HepG2 (cell line): ENCODE data around the gene ALDH3B1. TPM values are rescaled to one million over a fixed set of nuclear protein-coding genes. Genes with fewer than 3 reads are reported as not detected.

ENCODE experiments used
- MAFG ChIP-seq: sonication (generic); formaldehyde crosslinking; IDR thresholded peaks from 2 replicates; pipeline ENCODE4 v1.5.1; 2020; ENCODE audit warnings: mild to moderate bottlenecking, missing genetic modification reagents
- NFKBIZ ChIP-seq: IDR thresholded peaks from 2 replicates; pipeline ENCODE4 v1.6.1; 2018; ENCODE audit warnings: missing genetic modification reagents, missing compliant biosample characterization
- TP53 ChIP-seq: sonication (generic); formaldehyde crosslinking; conservative IDR thresholded peaks from 2 replicates; pipeline ENCODE4 v1.4.0; 2020; ENCODE audit warnings: missing genetic modification reagents
- WIZ ChIP-seq: sonication (generic); formaldehyde crosslinking; IDR thresholded peaks from 2 replicates; pipeline ENCODE4 v1.5.1; 2020; ENCODE audit warnings: mild to moderate bottlenecking, missing genetic modification reagents
- ZC3H13 ChIP-seq: sonication (generic); formaldehyde crosslinking; IDR thresholded peaks from 2 replicates; pipeline ENCODE4 v1.8.1; 2023; ENCODE audit warnings: mild to moderate bottlenecking, missing genetic modification reagents, moderate library complexity
- ZFP82 ChIP-seq: sonication (generic); formaldehyde crosslinking; IDR thresholded peaks from 2 replicates; pipeline ENCODE4 v1.5.1; 2020; ENCODE audit warnings: mild to moderate bottlenecking, missing genetic modification reagents, borderline replicate concordance
- ZNF264 ChIP-seq: sonication (generic); formaldehyde crosslinking; IDR thresholded peaks from 2 replicates; pipeline ENCODE4 v1.4.0; 2020; ENCODE audit warnings: missing genetic modification reagents
- ZNF670 ChIP-seq: sonication (generic); formaldehyde crosslinking; IDR thresholded peaks from 2 replicates; pipeline ENCODE4 v1.8.0; 2022; ENCODE audit warnings: mild to moderate bottlenecking, missing genetic modification reagents, borderline replicate concordance
- polyA plus RNA-seq, 8 experiments: library from polyadenylated mRNA; depleted of rRNA in 3 of 8; stranded (reverse) in 7 of 8; unstranded in 1 of 8; fragments of >200 nt; fragmentation: Illumina TruSeq in 4 of 8; extraction: Trizol in 4 of 8; gene quantifications; 2 replicates each; pipeline versions ENCODE4 v1.2.1 to v1.2.3, GENCODE V29; 2011 to 2016; ENCODE audit warnings: low read depth in 4 of 8, missing spikeins in 1 of 8, mixed read lengths in 1 of 8; ENCODE audit not compliant: insufficient read depth in 1 of 8
- total RNA-seq, 5 experiments: library from RNA; depleted of rRNA; stranded (reverse); fragments of >200 nt; fragmentation: Illumina TruSeq; extraction: Trizol; gene quantifications; 2 replicates each; pipeline ENCODE4 v1.2.3, GENCODE V29; 2016; ENCODE audit warnings: low read depth in 1 of 5
- TF ChIP-seq, protein P1 (sequence below): IDR thresholded peaks from 2 replicates; pipeline ENCODE4 v1.6.1; 2016; ENCODE audit warnings: low read depth, missing genetic modification reagents, missing compliant biosample characterization
- TF ChIP-seq, protein P2 (sequence below): IDR thresholded peaks from 2 replicates; pipeline ENCODE4 v1.6.1; 2012; ENCODE audit warnings: inconsistent platforms
- TF ChIP-seq, protein P3 (sequence below): sonication (generic); formaldehyde crosslinking; IDR thresholded peaks from 2 replicates; pipeline ENCODE4 v1.5.0; 2020; ENCODE audit warnings: missing genetic modification reagents
- TF ChIP-seq, protein P4 (sequence below): sonication (generic); formaldehyde crosslinking; IDR thresholded peaks from 2 replicates; pipeline ENCODE4 v1.9.0; 2022; ENCODE audit warnings: missing genetic modification reagents, mild to moderate bottlenecking, borderline replicate concordance
- TF ChIP-seq, protein P5 (sequence below): sonication (generic); formaldehyde crosslinking; IDR thresholded peaks from 2 replicates; pipeline ENCODE4 v1.4.0; 2020; ENCODE audit warnings: missing genetic modification reagents
- TF ChIP-seq, protein P6 (sequence below): sonication (generic); formaldehyde crosslinking; IDR thresholded peaks from 2 replicates; pipeline ENCODE4 v1.8.0; 2022; ENCODE audit warnings: missing genetic modification reagents, mild to moderate bottlenecking, inconsistent platforms, borderline replicate concordance
- TF ChIP-seq, protein P7 (sequence below): sonication (generic); formaldehyde crosslinking; IDR thresholded peaks from 2 replicates; pipeline ENCODE4 v1.5.0; 2020; ENCODE audit warnings: missing genetic modification reagents

Gene ALDH3B1
- total and polyA plus RNA-seq, 2 of the 13 experiments (the other 11 are each of a cell fraction or from before 2014, with no cell fraction given) = 4.0 to 6.7 TPM

DNA sequence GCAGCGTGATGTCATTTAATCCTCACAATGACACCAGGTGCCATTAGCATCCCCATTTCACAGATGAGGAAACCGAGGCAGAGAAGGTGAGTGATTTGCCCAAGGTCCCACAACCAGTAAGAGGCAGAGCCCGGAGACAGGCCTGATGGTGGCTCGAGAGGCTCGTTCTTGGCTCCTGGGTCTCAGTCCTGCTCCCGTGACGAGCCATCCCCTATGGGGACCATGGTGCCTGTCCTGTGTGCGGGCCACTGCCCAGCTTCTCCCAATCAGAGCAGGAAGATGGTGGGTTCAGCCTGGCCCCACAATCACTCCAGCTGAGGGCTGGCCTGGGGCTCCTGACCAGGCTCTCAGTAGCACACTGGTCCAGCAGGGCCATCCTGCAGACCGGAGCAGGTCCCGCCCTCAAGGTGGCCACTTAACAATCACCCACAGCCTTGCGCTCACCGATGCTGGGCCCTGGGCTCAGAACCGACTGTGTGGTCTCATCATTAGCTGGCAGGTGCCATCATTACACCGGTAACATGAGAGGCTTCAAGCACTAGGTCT, 3.6 kb downstream of the ALDH3B1 start (continued):
- TF ChIP-seq, protein P1, sequence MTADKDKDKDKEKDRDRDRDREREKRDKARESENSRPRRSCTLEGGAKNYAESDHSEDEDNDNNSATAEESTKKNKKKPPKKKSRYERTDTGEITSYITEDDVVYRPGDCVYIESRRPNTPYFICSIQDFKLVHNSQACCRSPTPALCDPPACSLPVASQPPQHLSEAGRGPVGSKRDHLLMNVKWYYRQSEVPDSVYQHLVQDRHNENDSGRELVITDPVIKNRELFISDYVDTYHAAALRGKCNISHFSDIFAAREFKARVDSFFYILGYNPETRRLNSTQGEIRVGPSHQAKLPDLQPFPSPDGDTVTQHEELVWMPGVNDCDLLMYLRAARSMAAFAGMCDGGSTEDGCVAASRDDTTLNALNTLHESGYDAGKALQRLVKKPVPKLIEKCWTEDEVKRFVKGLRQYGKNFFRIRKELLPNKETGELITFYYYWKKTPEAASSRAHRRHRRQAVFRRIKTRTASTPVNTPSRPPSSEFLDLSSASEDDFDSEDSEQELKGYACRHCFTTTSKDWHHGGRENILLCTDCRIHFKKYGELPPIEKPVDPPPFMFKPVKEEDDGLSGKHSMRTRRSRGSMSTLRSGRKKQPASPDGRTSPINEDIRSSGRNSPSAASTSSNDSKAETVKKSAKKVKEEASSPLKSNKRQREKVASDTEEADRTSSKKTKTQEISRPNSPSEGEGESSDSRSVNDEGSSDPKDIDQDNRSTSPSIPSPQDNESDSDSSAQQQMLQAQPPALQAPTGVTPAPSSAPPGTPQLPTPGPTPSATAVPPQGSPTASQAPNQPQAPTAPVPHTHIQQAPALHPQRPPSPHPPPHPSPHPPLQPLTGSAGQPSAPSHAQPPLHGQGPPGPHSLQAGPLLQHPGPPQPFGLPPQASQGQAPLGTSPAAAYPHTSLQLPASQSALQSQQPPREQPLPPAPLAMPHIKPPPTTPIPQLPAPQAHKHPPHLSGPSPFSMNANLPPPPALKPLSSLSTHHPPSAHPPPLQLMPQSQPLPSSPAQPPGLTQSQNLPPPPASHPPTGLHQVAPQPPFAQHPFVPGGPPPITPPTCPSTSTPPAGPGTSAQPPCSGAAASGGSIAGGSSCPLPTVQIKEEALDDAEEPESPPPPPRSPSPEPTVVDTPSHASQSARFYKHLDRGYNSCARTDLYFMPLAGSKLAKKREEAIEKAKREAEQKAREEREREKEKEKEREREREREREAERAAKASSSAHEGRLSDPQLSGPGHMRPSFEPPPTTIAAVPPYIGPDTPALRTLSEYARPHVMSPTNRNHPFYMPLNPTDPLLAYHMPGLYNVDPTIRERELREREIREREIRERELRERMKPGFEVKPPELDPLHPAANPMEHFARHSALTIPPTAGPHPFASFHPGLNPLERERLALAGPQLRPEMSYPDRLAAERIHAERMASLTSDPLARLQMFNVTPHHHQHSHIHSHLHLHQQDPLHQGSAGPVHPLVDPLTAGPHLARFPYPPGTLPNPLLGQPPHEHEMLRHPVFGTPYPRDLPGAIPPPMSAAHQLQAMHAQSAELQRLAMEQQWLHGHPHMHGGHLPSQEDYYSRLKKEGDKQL (CRISPR knock-in tag) = no peak
- TF ChIP-seq ZFP82 (no peak), TP53 (CRISPR knock-in tag) (no peak), MAFG (no peak), WIZ (CRISPR knock-in tag) (no peak), ZNF264 (CRISPR knock-in tag) (no peak), NFKBIZ (CRISPR knock-in tag) (no peak), ZC3H13 (CRISPR knock-in tag) (0 out of 2 replicates have a peak, but pooled peaks have one; percentile 32), ZNF670 (no peak)
- TF ChIP-seq, protein P2, sequence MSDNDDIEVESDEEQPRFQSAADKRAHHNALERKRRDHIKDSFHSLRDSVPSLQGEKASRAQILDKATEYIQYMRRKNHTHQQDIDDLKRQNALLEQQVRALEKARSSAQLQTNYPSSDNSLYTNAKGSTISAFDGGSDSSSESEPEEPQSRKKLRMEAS = 0 out of 2 replicates have a peak, but pooled peaks have one; percentile 11
- TF ChIP-seq, protein P3, sequence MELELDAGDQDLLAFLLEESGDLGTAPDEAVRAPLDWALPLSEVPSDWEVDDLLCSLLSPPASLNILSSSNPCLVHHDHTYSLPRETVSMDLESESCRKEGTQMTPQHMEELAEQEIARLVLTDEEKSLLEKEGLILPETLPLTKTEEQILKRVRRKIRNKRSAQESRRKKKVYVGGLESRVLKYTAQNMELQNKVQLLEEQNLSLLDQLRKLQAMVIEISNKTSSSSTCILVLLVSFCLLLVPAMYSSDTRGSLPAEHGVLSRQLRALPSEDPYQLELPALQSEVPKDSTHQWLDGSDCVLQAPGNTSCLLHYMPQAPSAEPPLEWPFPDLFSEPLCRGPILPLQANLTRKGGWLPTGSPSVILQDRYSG (CRISPR knock-in tag) = no peak
- TF ChIP-seq, protein P4, sequence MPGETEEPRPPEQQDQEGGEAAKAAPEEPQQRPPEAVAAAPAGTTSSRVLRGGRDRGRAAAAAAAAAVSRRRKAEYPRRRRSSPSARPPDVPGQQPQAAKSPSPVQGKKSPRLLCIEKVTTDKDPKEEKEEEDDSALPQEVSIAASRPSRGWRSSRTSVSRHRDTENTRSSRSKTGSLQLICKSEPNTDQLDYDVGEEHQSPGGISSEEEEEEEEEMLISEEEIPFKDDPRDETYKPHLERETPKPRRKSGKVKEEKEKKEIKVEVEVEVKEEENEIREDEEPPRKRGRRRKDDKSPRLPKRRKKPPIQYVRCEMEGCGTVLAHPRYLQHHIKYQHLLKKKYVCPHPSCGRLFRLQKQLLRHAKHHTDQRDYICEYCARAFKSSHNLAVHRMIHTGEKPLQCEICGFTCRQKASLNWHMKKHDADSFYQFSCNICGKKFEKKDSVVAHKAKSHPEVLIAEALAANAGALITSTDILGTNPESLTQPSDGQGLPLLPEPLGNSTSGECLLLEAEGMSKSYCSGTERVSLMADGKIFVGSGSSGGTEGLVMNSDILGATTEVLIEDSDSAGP (CRISPR knock-in tag) = peak; percentile 47; the same call in 1 of the 2 replicates
- TF ChIP-seq, protein P5, sequence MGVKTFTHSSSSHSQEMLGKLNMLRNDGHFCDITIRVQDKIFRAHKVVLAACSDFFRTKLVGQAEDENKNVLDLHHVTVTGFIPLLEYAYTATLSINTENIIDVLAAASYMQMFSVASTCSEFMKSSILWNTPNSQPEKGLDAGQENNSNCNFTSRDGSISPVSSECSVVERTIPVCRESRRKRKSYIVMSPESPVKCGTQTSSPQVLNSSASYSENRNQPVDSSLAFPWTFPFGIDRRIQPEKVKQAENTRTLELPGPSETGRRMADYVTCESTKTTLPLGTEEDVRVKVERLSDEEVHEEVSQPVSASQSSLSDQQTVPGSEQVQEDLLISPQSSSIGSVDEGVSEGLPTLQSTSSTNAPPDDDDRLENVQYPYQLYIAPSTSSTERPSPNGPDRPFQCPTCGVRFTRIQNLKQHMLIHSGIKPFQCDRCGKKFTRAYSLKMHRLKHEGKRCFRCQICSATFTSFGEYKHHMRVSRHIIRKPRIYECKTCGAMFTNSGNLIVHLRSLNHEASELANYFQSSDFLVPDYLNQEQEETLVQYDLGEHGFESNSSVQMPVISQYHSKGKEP (CRISPR knock-in tag) = no peak
- TF ChIP-seq, protein P6, sequence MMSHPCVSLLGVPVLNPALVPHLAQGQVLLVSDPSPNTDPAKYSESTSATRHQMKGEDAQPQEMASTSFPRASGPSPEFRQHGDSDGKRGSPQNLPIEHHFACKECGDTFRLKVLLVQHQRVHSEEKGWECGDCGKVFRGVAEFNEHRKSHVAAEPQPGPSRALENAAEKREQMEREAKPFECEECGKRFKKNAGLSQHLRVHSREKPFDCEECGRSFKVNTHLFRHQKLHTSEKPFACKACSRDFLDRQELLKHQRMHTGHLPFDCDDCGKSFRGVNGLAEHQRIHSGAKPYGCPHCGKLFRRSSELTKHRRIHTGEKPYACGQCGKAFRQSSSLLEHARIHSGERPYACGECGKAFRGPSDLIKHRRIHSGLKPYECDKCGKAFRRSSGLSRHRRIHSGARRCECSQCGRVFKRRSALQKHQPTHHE = no peak
- TF ChIP-seq, protein P7, sequence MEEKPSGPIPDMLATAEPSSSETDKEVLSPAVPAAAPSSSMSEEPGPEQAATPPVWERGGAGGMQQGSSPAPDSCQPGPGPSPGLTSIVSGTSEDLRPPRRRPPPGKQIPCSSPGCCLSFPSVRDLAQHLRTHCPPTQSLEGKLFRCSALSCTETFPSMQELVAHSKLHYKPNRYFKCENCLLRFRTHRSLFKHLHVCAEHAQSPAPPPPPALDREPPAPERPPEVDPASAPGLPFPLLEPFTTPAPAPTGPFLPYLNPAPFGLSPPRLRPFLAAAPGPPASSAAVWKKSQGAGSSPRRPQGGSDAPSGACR (CRISPR knock-in tag) = no peak
